Kidney epithelial cell (primary cell): ENCODE data around the gene FYN. TPM values are rescaled to one million over a fixed set of nuclear protein-coding genes. Genes with fewer than 3 reads are reported as not detected.

Experiments used
- DNase-seq: peaks from one replicate; pipeline ENCODE4 v3.0.0-alpha.2; 2010; ENCODE audit warnings: low read depth
- H3K27me3 ChIP-seq: 2 replicates; pipeline ENCODE4 v1.6.0; 2011; ENCODE audit warnings: low read length; ENCODE audit not compliant: control insufficient read depth, insufficient read depth
- H3K36me3 ChIP-seq: 2 replicates; pipeline ENCODE4 v1.5.1; 2011; ENCODE audit warnings: low read length; ENCODE audit not compliant: control insufficient read depth, insufficient read depth
- H3K4me3 ChIP-seq: 2 replicates; pipeline ENCODE4 v1.5.1; 2011; ENCODE audit warnings: low read depth, mild to moderate bottlenecking, control low read depth, low read length
- total RNA-seq: library from RNA; depleted of rRNA; stranded (reverse); fragments of >200 nt; gene quantifications from 2 replicates; pipeline ENCODE4 v1.2.3, GENCODE V29; 2015
- TF ChIP-seq, protein P1 (sequence below): IDR thresholded peaks from 2 replicates; pipeline ENCODE4 v1.5.1; 2011; ENCODE audit warnings: mild to moderate bottlenecking, moderate library complexity, low read length, control low read depth, inconsistent platforms; ENCODE audit not compliant: insufficient read depth, poor library complexity, severe bottlenecking

FYN gene
- total RNA-seq, 1 donor from 2014 or later, result 133 TPM

DNA sequence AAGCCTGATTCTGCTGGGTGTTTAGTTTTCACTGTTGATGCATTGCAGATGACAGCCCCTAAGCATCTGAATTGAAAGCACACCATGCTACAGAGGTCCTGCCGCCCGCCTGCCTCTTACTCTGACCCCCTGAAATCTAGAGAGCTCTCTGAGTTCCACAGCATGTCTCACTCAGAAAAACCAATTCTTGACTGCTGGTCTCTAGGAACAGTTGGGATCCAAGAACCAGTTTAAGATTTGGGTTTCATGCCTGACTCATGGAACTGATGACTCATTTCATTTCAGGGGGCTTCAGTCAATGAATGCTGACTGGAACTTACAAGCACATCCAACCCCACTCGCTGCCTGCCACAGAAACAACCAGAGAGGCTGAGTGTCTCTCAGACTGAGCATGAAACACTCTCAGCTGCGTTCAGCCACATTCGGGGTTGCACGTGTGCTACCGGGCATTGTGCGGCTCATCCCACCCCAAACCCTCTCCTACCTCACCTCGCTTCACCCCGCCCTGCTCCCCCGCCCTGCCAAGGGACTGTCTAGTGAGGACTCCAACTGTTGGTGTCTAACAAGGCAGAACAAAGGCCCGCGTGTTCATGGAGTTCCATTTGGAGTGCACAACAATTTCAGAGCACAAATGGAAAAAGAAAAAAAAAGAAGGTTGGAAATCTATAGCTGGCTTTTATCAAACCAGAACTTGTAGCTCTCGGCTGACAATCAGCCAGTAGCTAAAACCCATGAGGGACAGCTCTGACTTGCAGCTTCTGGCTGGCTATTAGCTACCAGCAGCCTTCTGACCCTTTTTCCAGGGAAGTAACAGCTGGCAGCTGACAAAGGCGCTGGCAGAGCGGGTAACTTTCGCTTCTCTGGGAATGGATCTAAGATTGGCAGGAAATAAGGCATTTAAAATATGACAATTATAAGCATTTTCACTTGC is 247.5 kb downstream of the FYN start:
- Histone ChIP-seq H3K4me3 (no peak overlapping the region), H3K36me3 (no peaks in the 10 kb centered on the region), H3K27me3 (no peaks in the 10 kb centered on the region)
- TF ChIP-seq, protein P1, sequence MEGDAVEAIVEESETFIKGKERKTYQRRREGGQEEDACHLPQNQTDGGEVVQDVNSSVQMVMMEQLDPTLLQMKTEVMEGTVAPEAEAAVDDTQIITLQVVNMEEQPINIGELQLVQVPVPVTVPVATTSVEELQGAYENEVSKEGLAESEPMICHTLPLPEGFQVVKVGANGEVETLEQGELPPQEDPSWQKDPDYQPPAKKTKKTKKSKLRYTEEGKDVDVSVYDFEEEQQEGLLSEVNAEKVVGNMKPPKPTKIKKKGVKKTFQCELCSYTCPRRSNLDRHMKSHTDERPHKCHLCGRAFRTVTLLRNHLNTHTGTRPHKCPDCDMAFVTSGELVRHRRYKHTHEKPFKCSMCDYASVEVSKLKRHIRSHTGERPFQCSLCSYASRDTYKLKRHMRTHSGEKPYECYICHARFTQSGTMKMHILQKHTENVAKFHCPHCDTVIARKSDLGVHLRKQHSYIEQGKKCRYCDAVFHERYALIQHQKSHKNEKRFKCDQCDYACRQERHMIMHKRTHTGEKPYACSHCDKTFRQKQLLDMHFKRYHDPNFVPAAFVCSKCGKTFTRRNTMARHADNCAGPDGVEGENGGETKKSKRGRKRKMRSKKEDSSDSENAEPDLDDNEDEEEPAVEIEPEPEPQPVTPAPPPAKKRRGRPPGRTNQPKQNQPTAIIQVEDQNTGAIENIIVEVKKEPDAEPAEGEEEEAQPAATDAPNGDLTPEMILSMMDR, result no peak
- no peak for DNase-seq

DNA sequence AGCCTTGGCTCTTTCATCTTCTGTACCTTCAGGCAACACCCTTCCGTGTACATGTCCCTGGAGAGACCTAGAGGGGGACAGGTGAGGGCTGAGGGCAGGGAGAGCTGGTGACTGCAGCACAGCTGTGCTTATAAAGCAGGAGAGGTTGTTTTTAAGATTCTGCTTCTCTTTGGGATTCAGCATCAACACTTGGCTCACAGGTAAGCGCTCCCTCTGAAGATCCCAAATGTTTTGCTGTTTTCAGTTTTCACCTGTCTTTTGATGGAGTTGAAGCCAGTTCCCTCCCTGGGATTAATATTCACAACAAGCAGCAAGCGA is 248.2 kb downstream of the FYN start:
- DNase-seq, result no peak
- Histone ChIP-seq H3K27me3 (no peaks in the 10 kb centered on the region), H3K36me3 (no peaks in the 10 kb centered on the region), H3K4me3 (no peak overlapping the region)
- TF ChIP-seq, protein P1, result no peak

DNA sequence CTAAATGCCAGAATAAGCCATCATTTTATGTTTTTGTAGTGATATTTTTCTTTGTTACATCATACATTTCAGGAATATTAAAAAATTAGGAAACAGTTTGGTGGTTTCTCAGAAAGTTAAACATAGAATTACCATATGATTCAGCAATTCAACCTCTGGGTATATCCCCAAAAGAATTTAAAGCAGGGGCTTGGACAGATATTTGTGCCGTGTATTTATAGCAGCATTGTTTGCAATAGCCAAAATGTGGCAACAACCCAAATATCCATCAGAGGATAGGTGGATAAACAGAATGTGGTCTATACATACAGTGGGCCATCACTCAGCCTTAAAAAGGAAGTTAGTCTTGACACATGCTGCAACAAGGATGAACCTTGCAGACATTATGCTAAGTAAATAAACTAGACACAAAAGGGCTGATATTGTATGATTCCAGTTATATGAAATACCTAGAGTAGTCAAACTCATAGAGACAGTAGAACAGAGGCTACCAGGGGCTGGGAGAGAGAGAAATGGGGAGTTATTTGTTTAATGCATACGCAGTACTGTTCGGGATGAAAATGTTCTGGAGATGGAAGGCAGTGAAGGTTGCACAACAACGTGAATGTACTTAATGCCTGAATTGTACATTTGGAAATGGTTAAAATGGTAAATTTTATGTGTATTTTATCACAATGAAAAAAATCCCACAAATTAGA is 248.7 kb downstream of the FYN start:
- H3K4me3 ChIP-seq, result no peak overlapping the region
- TF ChIP-seq, protein P1, result no peak
- DNase-seq, result no peak
- no peaks in the 10 kb centered on the region for H3K36me3 ChIP-seq
- H3K27me3 ChIP-seq, result no peaks in the 10 kb centered on the region

DNA sequence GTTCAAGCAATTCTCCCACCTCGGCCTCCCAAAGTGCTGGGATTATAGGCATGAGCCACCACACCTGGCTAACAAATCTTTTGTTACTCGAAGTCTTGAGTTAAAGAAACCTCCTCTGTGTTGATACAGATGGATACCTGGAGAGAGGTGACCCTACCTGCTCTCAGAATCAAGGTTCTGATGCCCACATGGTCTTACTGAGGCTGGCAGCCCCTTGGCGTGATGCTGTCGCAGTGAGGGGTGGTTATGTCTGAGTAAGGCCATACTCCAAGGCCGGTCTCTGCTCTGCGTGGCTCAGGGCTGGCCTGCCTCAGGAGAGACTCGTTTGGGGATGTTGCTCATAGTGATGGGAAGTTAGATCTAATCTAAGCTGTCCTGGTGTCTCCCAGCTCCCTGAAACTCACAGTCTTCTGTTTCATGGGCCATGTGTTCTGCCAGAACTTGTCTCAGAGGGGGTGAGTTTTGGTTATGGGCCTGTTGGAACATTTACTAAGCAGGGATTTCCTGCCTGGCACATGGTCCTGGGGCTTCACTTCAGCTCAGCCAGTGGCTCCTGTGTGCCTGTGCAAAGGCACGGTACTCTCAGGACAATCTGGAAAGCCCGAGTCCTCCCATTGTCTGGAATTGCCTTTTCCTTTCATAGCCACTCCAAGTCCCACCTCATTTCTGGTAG is 250.1 kb downstream of the FYN start:
- TF ChIP-seq, protein P1, result no peak
- no peaks in the 10 kb centered on the region for H3K36me3 ChIP-seq
- no peak for DNase-seq
- H3K27me3 ChIP-seq, result no peaks in the 10 kb centered on the region
- H3K4me3 ChIP-seq, result no peak overlapping the region

DNA sequence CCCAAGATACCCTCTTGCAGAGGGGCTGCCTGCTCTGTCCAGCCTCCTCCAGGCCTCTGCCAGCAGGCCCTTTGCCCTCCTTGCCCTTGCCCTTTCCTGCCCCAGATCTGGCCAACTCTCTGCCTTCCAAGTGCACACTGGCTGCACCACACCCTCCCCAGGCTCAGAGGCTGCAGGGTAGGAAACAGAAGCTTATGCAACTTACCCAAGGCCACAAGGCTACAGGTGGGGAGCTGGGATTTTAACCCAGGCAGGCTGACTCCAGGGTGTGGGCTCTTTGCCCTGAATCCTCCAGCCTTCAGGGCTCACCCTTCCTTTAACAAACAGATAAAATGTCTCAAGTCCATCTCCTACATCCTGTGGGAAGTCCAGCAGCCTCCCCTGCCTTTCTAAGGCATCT is 253.1 kb downstream of the FYN start:
- DNase-seq, result no peak
- Histone ChIP-seq H3K27me3 (no peaks in the 10 kb centered on the region), H3K4me3 (no peak overlapping the region), H3K36me3 (no peaks in the 10 kb centered on the region)
- TF ChIP-seq, protein P1, result no peak
